H1 (cell line): ENCODE measurements around the gene CUL4A. TPM values are rescaled to one million over a fixed set of nuclear protein-coding genes. Genes with fewer than 3 reads are reported as not detected.

ENCODE experiments used
- ASH2L ChIP-seq: fragments of 200-600, 300-600 bp; sonication (generic); IDR thresholded peaks from one replicate; pipeline ENCODE4 v1.7.1; 2017; ENCODE audit warnings: low read length
- CBX5 ChIP-seq: fragments of 300-800, 300-1000 bp; sonication (generic); IDR thresholded peaks from 2 replicates; pipeline ENCODE4 v1.7.1; 2016; ENCODE audit warnings: antibody characterized with exemption, low read length, low read depth
- CEBPB ChIP-seq: IDR thresholded peaks from 2 replicates; pipeline ENCODE4 v1.6.1; 2012; ENCODE audit warnings: low read depth, low read length
- CHD1 ChIP-seq: IDR thresholded peaks from 2 replicates; pipeline ENCODE4 v1.6.1; 2012; ENCODE audit warnings: low read depth, low read length, improper control_type of control experiment
- HDAC6 ChIP-seq: IDR thresholded peaks from one replicate; pipeline ENCODE4 v1.7.1; 2012; ENCODE audit warnings: low read depth, mild to moderate bottlenecking, inconsistent platforms, low read length, moderate library complexity
- JUN ChIP-seq: IDR thresholded peaks from 2 replicates; pipeline ENCODE4 v1.6.1; 2011; ENCODE audit warnings: low read depth, mild to moderate bottlenecking, improper control_type of control experiment, low read length
- JUND ChIP-seq: IDR thresholded peaks from 2 replicates; pipeline ENCODE4 v1.6.1; 2011; ENCODE audit warnings: mild to moderate bottlenecking, improper control_type of control experiment, low read length
- KDM1A ChIP-seq: fragments of 200-600, 300-600 bp; sonication (generic); IDR thresholded peaks from 2 replicates; pipeline ENCODE4 v1.7.1; 2016; ENCODE audit warnings: mild to moderate bottlenecking, low read length, borderline replicate concordance
- KDM4A ChIP-seq: IDR thresholded peaks from one replicate; pipeline ENCODE4 v1.7.1; 2012; ENCODE audit warnings: low read depth, mild to moderate bottlenecking, moderate library complexity, low read length, inconsistent platforms; ENCODE audit not compliant: severe bottlenecking
- MAFK ChIP-seq: IDR thresholded peaks from 2 replicates; pipeline ENCODE4 v1.6.1; 2012; ENCODE audit warnings: low read depth, mild to moderate bottlenecking, improper control_type of control experiment, low read length
- NANOG ChIP-seq: IDR thresholded peaks from 2 replicates; pipeline ENCODE4 v1.6.1; 2011; ENCODE audit warnings: low read length, low read depth, mild to moderate bottlenecking, inconsistent platforms; ENCODE audit not compliant: insufficient read depth, poor library complexity, severe bottlenecking
- POLR2A ChIP-seq, 2 experiments: IDR thresholded peaks; 1 replicate in 1 of 2; 2 replicates in 1 of 2; pipeline ENCODE4 v1.6.1; 2011; ENCODE audit warnings: low read depth in 2 of 2, low read length in 2 of 2, mild to moderate bottlenecking in 2 of 2; ENCODE audit errors: control extremely low read depth in 1 of 2
- RBBP5 ChIP-seq: IDR thresholded peaks from 2 replicates; pipeline ENCODE4 v1.7.1; 2012; ENCODE audit warnings: low read depth, mild to moderate bottlenecking, inconsistent platforms, low read length, moderate library complexity, borderline replicate concordance
- RNF2 ChIP-seq: fragments of 200-900, 300-1000 bp; sonication (generic); IDR thresholded peaks from 2 replicates; pipeline ENCODE4 v1.7.1; 2016; ENCODE audit warnings: borderline replicate concordance, low read depth, mild to moderate bottlenecking, antibody characterized with exemption, low read length; ENCODE audit not compliant: poor library complexity, severe bottlenecking; ENCODE audit errors: missing control alignments
- SIN3A ChIP-seq, 2 experiments: IDR thresholded peaks in 1 of 2; conservative IDR thresholded peaks in 1 of 2; 2 replicates each; pipeline ENCODE4 v1.6.1; 2011 to 2012; ENCODE audit warnings: low read length in 2 of 2, improper control_type of control experiment in 1 of 2, low read depth in 1 of 2, mild to moderate bottlenecking in 1 of 2
- SRF ChIP-seq: IDR thresholded peaks from 2 replicates; pipeline ENCODE4 v1.6.1; 2011; ENCODE audit warnings: mild to moderate bottlenecking, low read depth, low read length, moderate library complexity
- SUZ12 ChIP-seq: fragments of 200-600 bp; sonication (generic); IDR thresholded peaks from 2 replicates; pipeline ENCODE4 v1.6.1; 2012; ENCODE audit warnings: mild to moderate bottlenecking, inconsistent platforms, low read length, moderate library complexity, mixed read lengths
- TAF7 ChIP-seq: optimal IDR thresholded peaks from 2 replicates; pipeline ENCODE3; 2011; ENCODE audit warnings: low read depth, mild to moderate bottlenecking, inconsistent platforms, low read length, moderate library complexity, borderline replicate concordance
- TBP ChIP-seq: IDR thresholded peaks from 2 replicates; pipeline ENCODE4 v1.6.1; 2011; ENCODE audit warnings: low read depth, low read length, improper control_type of control experiment
- ZNF274 ChIP-seq: IDR thresholded peaks from 2 replicates; pipeline ENCODE4 v1.7.0; 2012; ENCODE audit warnings: low read length, borderline replicate concordance; ENCODE audit errors: extremely low read depth
- polyA plus RNA-seq, 7 experiments: library from polyadenylated mRNA; depleted of rRNA in 3 of 7; stranded (reverse) in 5 of 7; unstranded in 2 of 7; fragments of >200 nt in 5 of 7; fragments of 200-250 nt in 2 of 7; gene quantifications; 1 replicate in 5 of 7; 2 replicates in 1 of 7; 4 replicates in 1 of 7; pipeline versions ENCODE4 v1.2.1 to v1.2.3, GENCODE V29; 2011 to 2013; ENCODE audit warnings: missing spikeins in 2 of 7, mixed read lengths in 2 of 7
- total RNA-seq: library from RNA; stranded (reverse); fragmentation: NEBNext Ultra II Directional; extraction: Animal tissue kit (Norgen Biotek cat#: 25700); gene quantifications from 2 replicates; pipeline ENCODE4 v1.2.1, GENCODE V29; 2021
- TF ChIP-seq, protein P1 (sequence below): IDR thresholded peaks from 2 replicates; pipeline ENCODE4 v1.6.1; 2011; ENCODE audit warnings: low read depth, mild to moderate bottlenecking, low read length; ENCODE audit not compliant: insufficient read depth
- TF ChIP-seq, protein P2 (sequence below): IDR thresholded peaks from 2 replicates; pipeline ENCODE4 v1.6.1; 2012; ENCODE audit warnings: inconsistent platforms

CUL4A gene
- total and polyA plus RNA-seq, 2 of the 8 experiments (the other 6 are each of a cell fraction or from before 2014, with no cell fraction given): 54.7 to 101 TPM

DNA sequence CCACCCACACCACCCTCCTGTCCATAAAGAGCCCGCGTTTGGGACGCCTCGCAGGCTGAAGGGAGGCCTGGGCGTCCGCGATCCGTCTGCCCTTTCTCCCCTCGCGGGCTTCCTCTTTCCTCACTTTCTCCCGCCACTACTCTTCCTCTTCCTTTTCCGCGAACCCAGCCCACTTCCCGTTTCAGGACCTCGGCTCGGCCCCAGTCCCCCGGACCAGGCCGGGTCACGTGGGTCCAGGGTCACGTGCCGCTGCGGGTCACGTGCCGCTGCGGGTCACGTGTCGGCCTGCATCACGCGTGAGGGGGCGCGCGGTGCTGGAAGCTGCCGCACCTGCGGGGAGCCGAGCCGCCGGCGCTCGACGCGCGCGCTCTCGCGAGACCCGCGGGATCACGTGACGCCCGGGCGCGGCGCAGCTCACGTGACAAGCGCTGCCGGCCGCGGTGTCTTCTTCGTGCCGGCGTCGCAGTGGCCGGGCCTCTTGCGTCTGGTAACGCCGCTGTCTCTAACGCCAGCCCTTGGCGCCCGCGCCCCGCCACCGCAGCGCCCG is 87.5 kb downstream of the CUL4A start, which contains the start of gene LAMP1 (continued):
- TF ChIP-seq, protein P1, sequence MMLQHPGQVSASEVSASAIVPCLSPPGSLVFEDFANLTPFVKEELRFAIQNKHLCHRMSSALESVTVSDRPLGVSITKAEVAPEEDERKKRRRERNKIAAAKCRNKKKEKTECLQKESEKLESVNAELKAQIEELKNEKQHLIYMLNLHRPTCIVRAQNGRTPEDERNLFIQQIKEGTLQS: peak; percentile 100
- TF ChIP-seq KDM1A: no peak
- no peak for TF ChIP-seq HDAC6
- TF ChIP-seq JUND: peak; percentile 62; the same call in 1 of the 2 replicates
- TF ChIP-seq, protein P2, sequence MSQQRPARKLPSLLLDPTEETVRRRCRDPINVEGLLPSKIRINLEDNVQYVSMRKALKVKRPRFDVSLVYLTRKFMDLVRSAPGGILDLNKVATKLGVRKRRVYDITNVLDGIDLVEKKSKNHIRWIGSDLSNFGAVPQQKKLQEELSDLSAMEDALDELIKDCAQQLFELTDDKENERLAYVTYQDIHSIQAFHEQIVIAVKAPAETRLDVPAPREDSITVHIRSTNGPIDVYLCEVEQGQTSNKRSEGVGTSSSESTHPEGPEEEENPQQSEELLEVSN: peak; percentile 96
- TF ChIP-seq RNF2: no peak
- TF ChIP-seq JUN: no peak
- TF ChIP-seq CEBPB: no peak
- TF ChIP-seq SRF: 0 out of 2 replicates have a peak, but pooled peaks have one; percentile 50
- TF ChIP-seq RBBP5: no peak
- TF ChIP-seq TAF7: peak; percentile 77
- no peak; a peak in 1 of 3 replicates for TF ChIP-seq POLR2A (IDR thresholded peaks at IDR 0.05; ENCODE audit: control extremely low read depth in 1 of 2, low read depth in 2 of 2, low read length in 2 of 2)
- peak; percentile 48; the same call in 1 of the 2 replicates for TF ChIP-seq MAFK
- no peak for TF ChIP-seq ZNF274
- peak; percentile 78 for TF ChIP-seq TBP
- peak; percentile 89 for TF ChIP-seq NANOG
- no peak for TF ChIP-seq CBX5
- no peak for TF ChIP-seq CHD1
- no peak for TF ChIP-seq ASH2L
- TF ChIP-seq KDM4A: peak; percentile 99
- TF ChIP-seq SUZ12: no peak
- TF ChIP-seq SIN3A (conservative IDR thresholded peaks at IDR 0.05 in 1 of 2, IDR thresholded peaks at IDR 0.05 in 1 of 2; ENCODE audit: low read depth in 1 of 2, low read length in 2 of 2): peak; percentile 82 to 97; a peak in 3 of 4 replicates
